Measurements from ENCODE around the gene TIGD4.

- TF ChIP-seq SIN3A (IDR thresholded peaks at IDR 0.05; ENCODE audit: borderline replicate concordance, insufficient read depth, low read length) (no peak), POLR2AphosphoS5 (IDR thresholded peaks at IDR 0.05; ENCODE audit: low read depth, low read length) (no peak), TAF1 (IDR thresholded peaks at IDR 0.05; ENCODE audit: borderline replicate concordance, insufficient read depth, low read length) (no peak), REST (IDR thresholded peaks at IDR 0.05; ENCODE audit: insufficient read depth in 1 of 2, low read depth in 2 of 2, low read length in 2 of 2) (no peak), FOXP2 (optimal IDR thresholded peaks at IDR 0.05; ENCODE audit: borderline replicate concordance, extremely low read depth, extremely low read length, insufficient read depth) (no peak)
These were observed 50.1 kb downstream of the TIGD4 start for GRCh38 chr4:152729466-152729865.
